GM12878 (cell line): Measurements from ENCODE around the gene ATP13A1. TPM values are rescaled to one million over a fixed set of nuclear protein-coding genes. Genes with fewer than 3 reads are reported as not detected.

ENCODE experiments used
- ATAC-seq: fragments of 200-7000 bp; cut with Tn5 transposase; 3 replicates; pipeline ENCODE4 v1.9.1; 2020; ENCODE audit warnings: mild to moderate bottlenecking, moderate library complexity
- BruUV-seq: library from RNA; stranded (reverse); fragments of 400-500 nt; replicated peaks from 2 replicates; lab custom pipeline; 2021; lab: Mats Ljungman, UMichigan
- CTCF ChIA-PET: fragments of 300-600 bp; sonication (Branson Sonifier 250); formaldehyde crosslinking; extraction: SDS; loops from one replicate; lab custom pipeline; 2021; ENCODE audit warnings: inconsistent platforms; lab: Yijun Ruan, JAX
- POLR2A ChIA-PET: fragments of 350-600 bp; formaldehyde crosslinking; extraction: SDS; loops from one replicate; lab custom pipeline; 2021; ENCODE audit warnings: inconsistent platforms; lab: Charles Lee
- RAD21 ChIA-PET: fragments of 300-600 bp; sonication (Branson Sonifier 250); formaldehyde crosslinking; loops from one replicate; lab custom pipeline; 2023; ENCODE audit warnings: antibody characterized with exemption; ENCODE audit not compliant: unreplicated experiment; lab: Charles Lee
- SMC1A ChIA-PET: fragments of 300-600 bp; sonication (Branson Sonifier 250); formaldehyde crosslinking; loops from one replicate; lab custom pipeline; 2023; ENCODE audit not compliant: unreplicated experiment, uncharacterized antibody; lab: Charles Lee
- DNase-seq: peaks from one replicate; pipeline ENCODE4 v3.0.0-alpha.2; 2011; ENCODE audit warnings: low read depth, low spot score
- FAIRE-seq: peaks from 3 replicates; lab custom pipeline; 2011; peaks lifted over from hg19 to GRCh38; lab: Jason Lieb, UNC
- H2AFZ ChIP-seq: 2 replicates; pipeline ENCODE4 v1.6.0; 2011; ENCODE audit warnings: low read depth, low read length, control low read depth; ENCODE audit not compliant: control insufficient read depth
- H3K27ac ChIP-seq: 2 replicates; pipeline ENCODE4 v1.5.1; 2011; ENCODE audit warnings: control low read depth; ENCODE audit not compliant: control insufficient read depth, insufficient read depth
- H3K27me3 ChIP-seq, 2 experiments: replicated peaks in 1 of 2; 2 replicates each; pipeline versions ENCODE4 v1.6.0 to v1.6.1; 2011; ENCODE audit warnings: low read length in 1 of 2; ENCODE audit not compliant: control insufficient read depth in 2 of 2, insufficient read depth in 2 of 2
- H3K36me3 ChIP-seq, 2 experiments: 2 replicates each; pipeline ENCODE4 v1.5.1; 2011; ENCODE audit warnings: low read length in 1 of 2; ENCODE audit not compliant: control insufficient read depth in 2 of 2, insufficient read depth in 2 of 2
- H3K4me1 ChIP-seq: 2 replicates; pipeline ENCODE4 v1.6.1; 2011; ENCODE audit warnings: mild to moderate bottlenecking, low read length, moderate library complexity, mixed read lengths; ENCODE audit not compliant: control insufficient read depth, insufficient read depth
- H3K4me2 ChIP-seq: 2 replicates; pipeline ENCODE4 v1.6.0; 2011; ENCODE audit warnings: control low read depth; ENCODE audit not compliant: control insufficient read depth, insufficient read depth
- H3K4me3 ChIP-seq: fragments of 200-600 bp; sonication (generic); 2 replicates; pipeline ENCODE4 v1.5.1; 2016
- H3K79me2 ChIP-seq: 2 replicates; pipeline ENCODE4 v1.6.0; 2011; ENCODE audit warnings: low read length; ENCODE audit not compliant: control insufficient read depth, insufficient read depth
- H3K9ac ChIP-seq: 2 replicates; pipeline ENCODE4 v1.8.0; 2011; ENCODE audit warnings: low read length, control low read depth, mixed read lengths; ENCODE audit not compliant: control insufficient read depth, insufficient read depth
- H3K9me3 ChIP-seq: replicated peaks from 3 replicates; pipeline ENCODE4 v1.5.1; 2011; ENCODE audit warnings: mild to moderate bottlenecking, low read length; ENCODE audit not compliant: control insufficient read depth, insufficient read depth
- H4K20me1 ChIP-seq: 2 replicates; pipeline ENCODE4 v1.6.0; 2011; ENCODE audit not compliant: control insufficient read depth, insufficient read depth
- BCLAF1 ChIP-seq: fragments of 450-650 bp; IDR thresholded peaks from 2 replicates; pipeline ENCODE4 v1.6.1; 2017; ENCODE audit warnings: antibody characterized with exemption, mild to moderate bottlenecking, moderate library complexity
- CTCF ChIP-seq, 3 experiments: IDR thresholded peaks in 2 of 3; conservative IDR thresholded peaks in 1 of 3; 2 replicates each; pipeline ENCODE4 v1.5.1; 2011; ENCODE audit warnings: low read depth in 3 of 3, low read length in 3 of 3, mild to moderate bottlenecking in 3 of 3, control low read depth in 2 of 3, moderate library complexity in 2 of 3, inconsistent platforms in 1 of 3, mixed read lengths in 1 of 3; ENCODE audit not compliant: control insufficient read depth in 2 of 3, insufficient read depth in 1 of 3; ENCODE audit errors: extremely low read depth in 1 of 3
- GABPA ChIP-seq: IDR thresholded peaks from 2 replicates; pipeline ENCODE4 v1.6.1; 2014; ENCODE audit warnings: antibody characterized with exemption, low read depth, mild to moderate bottlenecking, inconsistent platforms
- HSF1 ChIP-seq: fragments of 150-350 bp; IDR thresholded peaks from 2 replicates; pipeline ENCODE4 v1.6.1; 2014; ENCODE audit warnings: mild to moderate bottlenecking, low read depth, low read length
- IKZF1 ChIP-seq: fragments of 450-650 bp; conservative IDR thresholded peaks from 2 replicates; pipeline ENCODE4 v1.6.1; 2017; ENCODE audit warnings: antibody characterized with exemption, mild to moderate bottlenecking
- JUNB ChIP-seq: IDR thresholded peaks from 2 replicates; pipeline ENCODE4 v1.6.1; 2016; ENCODE audit warnings: antibody characterized with exemption, mild to moderate bottlenecking
- MTA3 ChIP-seq: IDR thresholded peaks from 2 replicates; pipeline ENCODE4 v1.6.1; 2012; ENCODE audit warnings: low read length, inconsistent platforms, borderline replicate concordance
- NR2F1 ChIP-seq: fragments of 450-650 bp; conservative IDR thresholded peaks from 2 replicates; pipeline ENCODE4 v1.6.1; 2017; ENCODE audit warnings: mild to moderate bottlenecking
- RBBP5 ChIP-seq: fragments of 200-600 bp; sonication (generic); conservative IDR thresholded peaks from 2 replicates; pipeline ENCODE4 v1.6.1; 2016
- SPI1 ChIP-seq: IDR thresholded peaks from 2 replicates; pipeline ENCODE4 v1.6.1; 2011; ENCODE audit warnings: low read depth, mild to moderate bottlenecking, low read length, moderate library complexity, borderline replicate concordance; ENCODE audit not compliant: insufficient read depth
- SREBF2 ChIP-seq: IDR thresholded peaks from 2 replicates; pipeline ENCODE4 v1.6.1; 2012; ENCODE audit warnings: mild to moderate bottlenecking, low read length
- STAT3 ChIP-seq: IDR thresholded peaks from 2 replicates; pipeline ENCODE4 v1.6.1; 2011; ENCODE audit warnings: low read depth, low read length, improper control_type of control experiment
- WRNIP1 ChIP-seq: IDR thresholded peaks from 2 replicates; pipeline ENCODE4 v1.6.1; 2011; ENCODE audit warnings: low read depth, low read length, improper control_type of control experiment, borderline replicate concordance
- ZBTB11 ChIP-seq: fragments of 450-650 bp; formaldehyde crosslinking; IDR thresholded peaks from 2 replicates; pipeline ENCODE4 v1.5.0; 2022; ENCODE audit warnings: mild to moderate bottlenecking, missing genetic modification characterization
- WGBS: methylation state at CpG from one replicate; pipeline ENCODE4 v1.1.6; 2016; ENCODE audit warnings: low lambda C conversion rate; ENCODE audit not compliant: insufficient replicate concordance, insufficient coverage; ENCODE audit errors: missing lambda C conversion rate; 5-methylcytosine and 5-hydroxymethylcytosine counted together
- in situ Hi-C: fragments of 300-500 bp; cut with MboI; formaldehyde crosslinking; loops from 9 replicates; pipeline ENCODE4 v1.14.3; 2018; ENCODE audit warnings: mixed read lengths
- intact Hi-C: fragments of 100-400 bp; cut with micrococcal nuclease; formaldehyde crosslinking; loops from one replicate; pipeline ENCODE4 v1.14.2; 2022; ENCODE audit not compliant: unreplicated experiment
- polyA plus RNA-seq, 11 experiments: library from polyadenylated mRNA; depleted of rRNA in 4 of 11; unstranded in 6 of 11; stranded (reverse) in 5 of 11; fragments of >200 nt; fragmentation: Nextera tagmentation in 4 of 11; fragmentation: Illumina TruSeq in 1 of 11; extraction: Ambion mirVana in 4 of 11; extraction: Trizol in 1 of 11; gene quantifications; 1 replicate in 1 of 11; 2 replicates in 10 of 11; pipeline versions ENCODE4 v1.2.1 to v1.2.3, GENCODE V29; 2011 to 2016; ENCODE audit warnings: inconsistent platforms in 2 of 11, missing spikeins in 2 of 11, low read depth in 1 of 11
- total RNA-seq, 4 experiments: library from RNA; depleted of rRNA in 3 of 4; stranded (reverse); fragments of >200 nt in 3 of 4; fragmentation: Illumina TruSeq in 1 of 4; extraction: Trizol in 1 of 4; gene quantifications; 2 replicates each; pipeline versions ENCODE4 v1.2.1 to v1.2.3, GENCODE V29; 2013 to 2021

The ATP13A1 gene
- total and polyA plus RNA-seq, 10 of the 15 experiments (the other 5 are each of a cell fraction or from before 2014, with no cell fraction given) = 0.37 to 91.0 (median 29.8) TPM

GRCh38 chr19:19652482-19653295 lies 10.8 kb downstream of the ATP13A1 start:
- POLR2A ChIA-PET = no interaction called here
- TF ChIP-seq ZBTB11 = no peak
- no peak for TF ChIP-seq CTCF (IDR thresholded peaks at IDR 0.05 in 2 of 3, conservative IDR thresholded peaks at IDR 0.05 in 1 of 3; ENCODE audit: control insufficient read depth in 2 of 3, extremely low read depth in 1 of 3, insufficient read depth in 1 of 3, low read depth in 3 of 3, low read length in 3 of 3)
- TF ChIP-seq SPI1 = no peak
- TF ChIP-seq WRNIP1 = no peak
- TF ChIP-seq STAT3 = no peak
- TF ChIP-seq SREBF2 = no peak
- TF ChIP-seq NR2F1 = no peak
- TF ChIP-seq RBBP5 = no peak
- no peak for TF ChIP-seq MTA3
- no peak for TF ChIP-seq GABPA
- no peak for TF ChIP-seq JUNB
- no peak for TF ChIP-seq IKZF1
- no peak for TF ChIP-seq BCLAF1
- TF ChIP-seq HSF1 = no peak

More at GRCh38 chr19:19652482-19653295, 10.8 kb downstream of the ATP13A1 start:
- ATAC-seq (no peak), FAIRE-seq (no peak), DNase-seq (no peak)
- Histone ChIP-seq H3K79me2 (no peaks in the 10 kb centered on the region), H4K20me1 (no peaks in the 10 kb centered on the region), H3K36me3 (peaks cover 43 to 75% of the 10 kb centered on the region in 2 experiments), H3K4me1 (no peaks in the 10 kb centered on the region), H3K9me3 (no peaks in the 10 kb centered on the region), H3K4me3 (no peak overlapping the region), H2AFZ (no peak overlapping the region), H3K27ac (no peak overlapping the region), H3K9ac (no peak overlapping the region), H3K4me2 (no peak overlapping the region), H3K27me3 (no peaks in the 10 kb centered on the region)
- ChIA-PET SMC1A (no interaction called here), RAD21 (interaction anchor here (0.6 kb wide), 1 partner anchor 213 kb away, joined by 4 read pairs; the partner anchor contains the start of gene ZNF253), CTCF (interaction anchor here (0.8 to 1.5 kb wide), 3 partner anchors 8 to 122 kb away, joined by 3 to 5 read pairs (median 4); no protein-coding TSS in a partner anchor)
- over 99% methylated on average over 22 of the region's 24 CpGs for WGBS
- BruUV-seq = no TSS peak
- in situ Hi-C loops = no loop called here
- intact Hi-C loops = no loop called here
